ENCODE measurements around the gene WASF2. TPM values are rescaled to one million over a fixed set of nuclear protein-coding genes. Genes with fewer than 3 reads are reported as not detected.
"Not testable (repeated sequence)": the region's sequence is repeated elsewhere in the genome, so short reads cannot be mapped to it uniquely, and the experiment has no call there.

Gene WASF2
- total RNA-seq, 1 donor from 2014 or later: 127 TPM

DNA sequence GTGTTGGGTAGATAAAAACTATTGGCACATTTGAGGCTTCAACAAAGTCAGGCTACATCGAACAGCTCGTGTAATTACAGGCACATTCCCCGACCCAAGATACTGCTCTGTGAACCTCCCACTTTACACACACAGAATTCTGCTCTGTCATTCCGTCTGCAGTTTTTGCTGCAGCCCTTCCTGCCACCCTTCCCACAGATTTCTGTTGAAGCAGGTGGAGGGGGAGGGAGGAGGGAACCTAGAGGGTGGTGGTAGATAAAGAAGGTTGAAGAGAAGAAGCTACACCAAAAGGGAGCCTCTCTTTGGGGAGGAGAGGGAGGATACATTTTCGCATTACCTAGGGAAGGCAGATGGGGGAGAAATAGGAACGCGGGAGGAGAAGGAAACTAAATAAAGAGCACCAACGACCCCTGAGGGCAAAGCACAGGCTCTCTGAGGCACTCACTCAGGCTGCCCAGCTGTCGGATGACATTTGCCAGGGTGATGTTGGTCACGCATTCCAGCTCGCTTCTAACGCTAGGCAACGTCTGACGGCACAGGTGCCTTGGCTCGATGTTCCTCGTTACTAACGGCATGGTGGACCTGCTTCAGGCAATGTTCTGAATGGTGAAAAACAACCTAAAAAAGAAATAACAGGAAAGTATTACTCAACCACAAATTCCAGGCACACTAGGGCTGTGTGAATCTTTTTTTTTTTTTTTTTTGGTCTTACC is 61.5 kb downstream of the WASF2 start:
- intact Hi-C loops (cut with micrococcal nuclease): no loop called here

DNA sequence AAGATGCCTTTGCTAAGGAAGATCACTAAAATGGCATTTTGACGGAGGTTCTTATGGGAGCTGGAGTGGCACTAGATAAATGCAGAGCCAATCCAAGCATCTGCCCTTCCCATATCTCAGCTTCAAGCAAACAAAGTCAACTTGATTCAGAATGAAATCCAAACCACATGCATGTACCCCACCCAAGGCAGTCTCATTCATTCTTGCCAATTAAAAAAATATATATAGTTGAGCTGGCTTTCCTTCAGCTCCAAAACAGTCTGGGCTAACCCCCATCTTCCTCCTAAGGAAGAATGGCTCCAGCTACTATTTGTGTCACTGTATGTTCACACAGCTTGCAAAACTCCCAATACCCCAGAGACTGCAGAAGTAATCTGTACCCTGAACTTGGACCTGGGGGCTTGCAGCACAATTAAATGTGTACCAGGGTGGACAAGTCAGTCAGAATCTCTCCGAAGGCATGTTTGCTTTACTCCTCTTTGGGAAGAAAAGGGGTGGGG is 62.1 kb downstream of the WASF2 start:
- intact Hi-C loops (cut with micrococcal nuclease): no loop called here

DNA sequence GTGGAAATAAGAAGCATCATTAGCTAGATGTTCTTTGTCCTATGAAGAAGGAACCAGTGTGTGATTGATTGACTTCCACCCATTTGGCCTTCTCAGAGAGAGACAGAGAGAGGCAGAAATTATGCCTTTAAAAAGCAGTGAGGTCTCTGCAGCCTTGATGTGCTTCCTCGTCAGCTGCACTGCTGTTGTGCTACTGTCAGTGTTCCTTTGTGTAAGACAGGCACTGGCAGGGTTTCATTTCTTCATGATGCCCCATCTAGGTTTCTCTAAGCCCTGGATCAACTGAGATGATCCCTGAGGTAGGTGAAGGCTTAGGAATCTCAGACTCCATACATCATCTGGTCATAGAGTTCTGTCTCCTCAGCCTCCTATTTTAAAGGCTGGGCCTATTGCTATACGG is 62.6 kb downstream of the WASF2 start:
- intact Hi-C loops (cut with micrococcal nuclease): no loop called here

DNA sequence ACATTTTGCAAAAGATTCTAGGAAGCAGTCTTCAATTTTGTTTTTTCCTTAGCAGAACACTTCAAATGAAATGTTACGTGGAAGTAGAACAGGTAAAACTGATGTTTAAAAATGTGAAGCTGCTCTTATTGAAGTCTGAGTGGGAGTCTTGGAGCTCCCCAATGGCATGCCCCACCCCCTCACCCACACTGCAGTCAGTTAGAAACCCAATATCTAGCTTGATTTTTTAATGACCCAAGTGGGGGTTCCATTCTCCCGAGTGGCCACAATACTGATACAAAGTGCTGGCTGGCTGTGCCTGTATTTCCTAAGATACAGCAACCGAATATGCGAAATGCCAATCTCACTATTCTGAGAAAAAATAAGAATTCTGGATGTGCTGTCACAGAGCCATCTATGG is 66.3 kb downstream of the WASF2 start:
- intact Hi-C loops (cut with micrococcal nuclease): no loop called here

DNA sequence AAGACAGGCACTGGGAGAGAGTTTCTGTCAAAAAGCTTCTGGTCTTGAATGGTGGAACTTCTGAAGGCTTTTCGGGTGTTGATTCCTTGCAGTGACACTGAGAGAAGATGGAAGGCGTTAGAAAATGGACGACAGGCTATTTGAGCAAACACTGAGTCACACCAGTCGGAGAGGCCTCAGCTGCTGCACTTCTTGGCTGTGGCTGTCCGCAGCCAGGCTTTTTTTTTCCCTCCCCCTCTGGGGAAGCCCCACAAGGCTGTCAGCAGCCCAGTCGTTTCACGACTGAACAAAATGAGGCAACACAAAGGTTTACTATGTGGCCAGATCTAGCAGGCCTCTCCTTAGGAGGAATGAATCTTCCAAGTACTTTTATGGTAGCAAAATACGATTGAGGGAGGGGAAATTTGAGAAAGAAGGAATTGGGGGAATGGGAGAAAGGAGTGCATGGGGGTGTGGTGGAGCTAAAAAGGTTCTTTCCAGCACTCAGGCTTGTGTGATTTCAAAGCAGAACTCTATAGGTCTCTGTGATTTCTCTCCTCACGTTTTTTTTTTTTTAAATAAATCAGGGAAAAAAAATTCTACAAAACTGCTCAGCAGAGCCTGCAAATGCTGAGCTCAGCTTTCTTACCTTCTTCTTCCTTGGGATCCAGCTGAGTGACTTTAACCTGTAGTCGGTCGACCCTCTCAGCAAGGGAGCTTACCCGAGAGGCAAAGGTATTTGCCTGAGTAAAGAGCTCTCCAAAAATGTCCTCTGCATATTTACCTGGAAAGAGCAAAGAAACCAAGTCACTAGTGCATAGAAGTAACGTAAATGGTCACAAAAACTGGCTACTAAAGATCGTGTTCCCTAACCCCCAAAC is 71.4 kb downstream of the WASF2 start:
- intact Hi-C loops (cut with micrococcal nuclease): loop anchor here (1.0 kb wide), 2 partner anchors 13 to 27 kb away; no protein-coding TSS in a partner anchor

DNA sequence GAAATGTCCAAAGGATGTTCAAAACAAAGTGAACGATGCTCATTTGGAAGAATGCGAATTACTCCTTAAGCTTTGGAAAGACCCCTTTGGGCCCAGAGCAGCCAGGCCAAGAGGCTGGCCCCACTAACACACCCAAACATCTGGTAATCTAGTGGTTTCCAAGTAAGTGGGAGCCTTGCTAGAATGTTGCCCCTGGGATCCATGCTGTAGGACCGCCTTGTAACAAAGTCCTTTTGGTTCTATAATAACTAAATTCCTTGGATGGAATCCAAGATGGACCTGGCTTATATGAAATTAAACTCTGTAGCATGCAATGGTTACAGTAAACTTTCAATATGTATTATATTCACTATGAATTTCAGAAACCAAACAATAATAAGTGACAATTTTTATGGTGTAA is 72.3 kb downstream of the WASF2 start:
- intact Hi-C loops (cut with micrococcal nuclease): loop anchor here (1.0 kb wide), 2 partner anchors 14 to 28 kb away; no protein-coding TSS in a partner anchor

DNA sequence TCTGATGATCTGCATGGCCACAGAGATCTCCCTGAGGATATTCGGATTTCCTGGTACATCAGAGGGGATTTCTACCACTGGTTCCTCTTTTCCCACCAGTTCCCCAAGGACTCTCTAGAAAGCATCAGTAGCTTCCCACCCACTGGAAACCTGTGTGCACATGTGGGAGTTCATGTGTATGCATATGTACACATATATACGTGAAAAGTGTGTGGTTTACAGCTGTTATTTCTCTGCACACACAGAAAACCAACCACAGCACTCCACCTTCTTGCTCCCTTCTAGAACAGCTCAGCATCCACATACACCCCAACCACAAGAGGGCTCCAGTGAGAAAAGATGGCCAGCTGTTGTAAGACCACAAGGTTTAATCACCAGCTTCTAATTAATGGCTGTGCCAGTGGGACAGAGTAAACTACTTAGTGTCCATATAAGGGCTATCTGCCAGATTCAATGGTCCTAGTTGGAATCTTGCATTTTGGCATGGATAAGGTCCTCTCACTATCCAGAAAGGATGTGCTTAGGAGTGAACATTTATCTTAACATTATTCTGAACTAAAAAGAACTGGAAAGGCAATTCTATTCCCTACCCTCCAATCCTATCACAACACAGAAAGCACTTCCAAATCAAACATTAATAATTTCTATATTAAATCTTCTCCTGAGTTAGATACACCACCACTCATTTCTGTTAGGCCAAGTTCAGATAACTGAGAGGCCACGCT is 73.4 kb downstream of the WASF2 start:
- intact Hi-C loops (cut with micrococcal nuclease): loop anchor here (1.0 kb wide), 5 partner anchors 74 to 247 kb away; partner anchors contain the start of gene WASF2

DNA sequence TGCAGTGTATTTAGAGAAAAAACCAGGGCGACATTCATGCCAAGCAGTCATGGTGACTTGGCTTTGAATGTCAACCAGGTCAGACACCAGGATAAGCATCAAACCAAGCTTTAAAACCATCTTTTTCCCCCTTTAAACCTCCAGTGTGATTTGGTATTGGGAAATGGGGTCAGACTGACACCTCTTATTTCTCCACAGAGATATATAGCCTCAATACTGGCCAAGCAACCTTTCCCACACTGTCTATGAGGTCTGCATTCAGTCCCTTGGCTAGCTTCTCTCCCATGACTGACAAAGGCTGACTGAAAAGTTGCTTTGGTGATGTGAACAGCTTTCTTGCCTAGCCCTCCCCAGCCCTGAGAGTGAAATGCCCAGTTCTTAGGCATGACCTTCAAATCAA is 75.9 kb downstream of the WASF2 start:
- intact Hi-C loops (cut with micrococcal nuclease): no loop called here

DNA sequence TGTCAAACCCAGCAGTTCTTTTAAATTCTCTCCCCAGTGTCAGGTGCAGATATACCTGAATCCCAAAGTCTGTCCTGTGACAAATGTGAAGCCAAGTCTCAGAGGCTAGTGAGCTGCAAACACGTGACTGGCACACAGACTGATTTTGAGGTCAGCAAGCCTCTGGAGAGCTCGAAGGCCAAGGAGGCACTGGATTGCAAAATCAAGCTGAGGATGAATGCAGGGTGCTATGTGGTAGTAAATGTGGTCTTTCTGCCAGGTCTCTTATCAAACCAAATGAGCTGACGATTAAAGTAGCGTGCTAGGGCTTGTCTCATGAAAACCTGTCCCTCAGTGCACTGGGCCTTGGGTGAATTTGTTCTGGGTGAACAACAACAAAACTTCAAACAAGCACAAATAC is 77.0 kb downstream of the WASF2 start:
- intact Hi-C loops (cut with micrococcal nuclease): no loop called here

DNA sequence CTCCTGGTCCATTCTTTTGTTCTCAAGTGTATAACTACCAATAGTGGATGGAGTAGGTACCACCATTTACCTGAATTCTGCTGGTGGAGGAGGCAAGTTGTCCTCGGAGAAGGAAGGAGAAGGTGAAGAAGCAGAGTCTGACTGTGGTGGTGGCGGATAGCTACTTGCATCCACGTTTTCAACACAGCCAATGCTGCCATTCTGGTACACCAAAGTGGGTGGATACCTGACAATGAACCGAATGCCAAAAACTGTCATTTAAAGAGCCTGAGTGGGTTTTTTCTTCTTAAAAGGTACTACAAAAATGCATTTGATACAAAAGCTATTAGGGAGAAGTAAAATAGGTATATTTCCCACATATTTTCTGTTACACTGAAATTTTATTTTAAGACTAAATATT is 77.5 kb downstream of the WASF2 start:
- intact Hi-C loops (cut with micrococcal nuclease): no loop called here

DNA sequence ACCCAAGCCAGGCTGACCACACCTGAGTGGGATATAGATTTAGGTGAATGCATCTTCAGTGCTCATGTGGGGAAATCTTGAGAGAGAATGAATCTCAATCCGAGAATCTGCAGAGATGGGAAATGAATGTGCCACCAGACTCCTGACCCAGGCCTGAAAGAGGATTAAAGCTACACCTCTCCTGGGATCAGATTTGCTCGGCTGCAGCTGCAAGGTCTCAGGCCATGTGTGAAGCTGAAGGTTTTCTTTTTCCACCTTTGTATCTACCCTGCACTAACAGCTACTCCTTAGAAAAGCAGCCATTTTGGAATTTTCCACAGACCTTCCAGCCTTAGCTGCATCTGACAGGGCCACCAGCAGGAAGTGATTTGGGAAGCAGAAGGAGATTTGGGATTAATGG is 79.3 kb downstream of the WASF2 start:
- intact Hi-C loops (cut with micrococcal nuclease): no loop called here

DNA sequence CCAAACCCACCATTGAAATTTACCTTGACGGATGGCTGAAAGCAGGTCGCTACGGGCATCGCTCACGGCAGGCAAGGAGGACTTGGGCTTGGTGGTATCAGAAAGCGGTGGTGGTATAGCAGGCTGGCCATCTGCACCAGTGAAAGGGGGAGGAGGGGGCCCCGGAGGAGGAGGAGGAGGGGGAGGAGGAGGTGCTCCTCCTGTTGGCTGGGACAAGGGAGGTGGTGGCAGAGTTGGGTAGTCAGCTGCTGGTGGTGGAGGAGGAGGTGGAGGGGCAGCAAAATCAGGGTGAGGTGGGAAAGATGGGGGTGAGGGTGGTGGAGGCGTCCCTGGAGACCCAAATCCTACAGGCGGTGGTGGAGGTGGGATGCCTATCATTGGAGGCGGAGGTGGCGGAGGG is 80.3 kb downstream of the WASF2 start:
- intact Hi-C loops (cut with micrococcal nuclease): no loop called here

DNA sequence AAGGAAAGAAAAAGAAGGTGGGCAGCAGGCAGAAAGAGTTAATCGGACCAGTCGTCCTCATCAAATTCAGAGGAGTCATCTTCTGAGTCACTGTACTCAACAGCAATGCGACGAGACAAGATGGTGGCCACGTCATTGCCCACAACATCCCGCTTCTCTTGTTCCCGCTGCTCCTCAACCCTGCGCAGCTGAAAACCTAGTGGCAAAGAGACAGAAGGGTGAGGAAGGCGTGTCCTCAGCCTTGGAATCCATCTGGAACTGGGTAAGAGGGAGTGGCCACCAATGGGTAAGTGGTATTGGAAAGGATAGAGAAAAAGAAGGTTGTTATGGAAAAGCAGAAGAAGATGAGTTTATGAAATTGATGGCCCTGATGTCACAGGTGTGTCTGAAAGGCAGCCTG is 81.8 kb downstream of the WASF2 start:
- intact Hi-C loops (cut with micrococcal nuclease): no loop called here

DNA sequence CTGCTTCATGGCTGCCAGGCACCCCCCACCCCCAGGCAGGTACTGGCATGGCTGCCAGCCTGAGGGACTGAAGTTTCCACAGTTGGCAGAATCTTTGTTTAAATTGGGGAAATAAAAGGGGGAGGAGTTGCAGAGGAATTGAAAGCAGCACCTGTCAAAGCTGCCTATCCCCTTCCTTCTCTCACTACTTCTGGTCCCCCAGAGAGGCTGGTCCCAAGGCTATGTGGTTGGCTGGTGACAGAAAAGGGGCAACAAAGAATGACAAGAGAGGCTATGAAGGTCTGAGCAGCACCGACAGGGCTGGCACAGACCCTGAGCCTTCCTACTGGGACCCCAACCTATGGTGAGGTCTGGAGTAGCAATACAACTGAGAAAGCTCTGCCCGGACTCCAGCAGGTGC is 83.2 kb downstream of the WASF2 start:
- intact Hi-C loops (cut with micrococcal nuclease): not testable (repeated sequence)

DNA sequence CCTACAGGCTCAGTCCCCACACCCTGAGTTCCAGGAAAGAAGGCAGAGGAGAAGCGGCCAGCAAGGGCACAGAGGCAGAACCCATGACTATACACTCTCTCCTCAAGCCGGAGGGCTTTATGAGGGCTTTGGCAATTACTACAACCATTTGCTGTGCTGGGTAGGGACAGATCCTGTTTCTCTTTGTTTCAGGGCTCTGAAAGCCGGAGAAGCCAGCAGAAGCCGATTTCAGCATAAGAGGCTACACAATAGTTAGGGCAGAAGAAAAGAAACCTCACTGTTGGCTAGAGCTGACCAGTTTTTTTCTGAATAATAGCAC is 83.6 kb downstream of the WASF2 start:
- intact Hi-C loops (cut with micrococcal nuclease): no loop called here

DNA sequence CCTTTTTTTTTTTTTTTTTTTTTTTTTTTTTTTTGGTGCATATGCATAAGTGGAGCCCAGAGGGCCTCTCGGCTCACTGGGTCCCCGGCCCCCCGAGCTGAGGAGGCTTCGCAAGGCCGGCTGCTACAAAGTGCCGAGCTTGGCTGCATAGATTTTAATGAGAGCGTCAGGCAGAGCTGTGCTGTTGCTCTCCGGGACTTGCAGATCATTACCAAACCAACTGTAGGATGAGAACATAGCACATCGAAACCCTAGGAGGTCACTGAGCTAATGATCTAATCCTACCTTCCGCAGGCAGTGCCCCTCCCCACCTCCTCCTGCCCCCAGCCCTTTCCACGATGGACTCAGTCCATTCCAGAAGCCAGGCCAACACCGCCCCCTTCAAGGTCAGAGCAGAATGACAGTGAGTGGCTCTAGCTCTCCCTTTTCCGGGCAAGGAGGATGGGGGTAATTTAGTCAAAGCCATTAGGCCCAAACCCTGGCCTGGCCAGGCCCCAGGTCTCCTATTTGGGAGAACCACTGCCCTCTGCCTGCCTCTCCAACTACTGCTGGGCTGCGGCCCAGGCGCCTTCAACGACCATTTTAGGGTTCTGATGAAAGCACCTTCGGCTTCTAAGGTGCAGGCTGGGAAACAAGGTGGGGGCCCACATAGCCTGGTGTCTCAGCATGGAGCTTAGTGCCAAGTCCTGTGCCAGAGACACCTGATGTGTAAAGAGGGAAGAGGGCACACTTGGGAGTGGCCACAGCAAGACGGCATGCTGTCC is 84.2 kb downstream of the WASF2 start:
- intact Hi-C loops (cut with micrococcal nuclease): not testable (repeated sequence)

DNA sequence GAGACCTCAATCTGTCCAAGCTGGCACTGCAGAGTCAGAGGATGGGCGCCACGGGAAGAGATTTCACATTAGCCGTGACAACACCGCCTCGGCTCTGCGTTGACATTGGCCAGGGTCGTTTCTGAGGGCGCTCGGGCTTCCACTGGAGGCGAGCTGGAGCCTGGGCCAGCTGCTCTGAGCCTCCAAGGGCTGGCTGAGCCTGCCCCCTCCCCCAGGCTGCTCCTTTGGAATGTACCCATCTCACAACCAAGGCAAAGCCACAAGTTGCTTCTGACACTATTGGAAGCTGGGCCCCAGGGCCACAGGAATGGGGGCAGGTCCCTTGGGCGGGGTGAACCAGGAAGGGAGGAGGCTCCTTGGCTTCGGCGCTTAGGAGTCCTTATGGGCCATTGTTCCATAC is 84.9 kb downstream of the WASF2 start:
- intact Hi-C loops (cut with micrococcal nuclease): no loop called here

DNA sequence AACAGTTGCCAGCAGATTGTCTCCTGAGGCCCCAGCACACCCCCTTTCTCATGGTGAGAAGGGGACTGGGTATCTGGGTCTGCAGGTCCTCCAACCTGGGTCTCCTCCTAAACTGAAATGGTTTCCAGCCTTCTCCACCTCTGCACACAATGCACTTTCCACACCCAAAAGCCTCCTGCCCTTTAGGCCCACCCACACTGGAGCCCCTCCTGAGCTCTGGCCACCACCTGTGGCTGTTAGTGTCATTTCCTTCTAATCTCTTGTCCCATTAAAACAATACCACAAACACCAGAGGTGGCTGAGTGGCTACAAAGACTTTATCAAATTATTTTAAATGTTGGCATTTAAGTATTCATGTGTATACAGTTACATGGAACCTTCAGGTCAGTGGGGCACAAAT is 86.0 kb downstream of the WASF2 start:
- intact Hi-C loops (cut with micrococcal nuclease): loop anchor here (1.0 kb wide), 1 partner anchor 202 kb away; no protein-coding TSS in a partner anchor

DNA sequence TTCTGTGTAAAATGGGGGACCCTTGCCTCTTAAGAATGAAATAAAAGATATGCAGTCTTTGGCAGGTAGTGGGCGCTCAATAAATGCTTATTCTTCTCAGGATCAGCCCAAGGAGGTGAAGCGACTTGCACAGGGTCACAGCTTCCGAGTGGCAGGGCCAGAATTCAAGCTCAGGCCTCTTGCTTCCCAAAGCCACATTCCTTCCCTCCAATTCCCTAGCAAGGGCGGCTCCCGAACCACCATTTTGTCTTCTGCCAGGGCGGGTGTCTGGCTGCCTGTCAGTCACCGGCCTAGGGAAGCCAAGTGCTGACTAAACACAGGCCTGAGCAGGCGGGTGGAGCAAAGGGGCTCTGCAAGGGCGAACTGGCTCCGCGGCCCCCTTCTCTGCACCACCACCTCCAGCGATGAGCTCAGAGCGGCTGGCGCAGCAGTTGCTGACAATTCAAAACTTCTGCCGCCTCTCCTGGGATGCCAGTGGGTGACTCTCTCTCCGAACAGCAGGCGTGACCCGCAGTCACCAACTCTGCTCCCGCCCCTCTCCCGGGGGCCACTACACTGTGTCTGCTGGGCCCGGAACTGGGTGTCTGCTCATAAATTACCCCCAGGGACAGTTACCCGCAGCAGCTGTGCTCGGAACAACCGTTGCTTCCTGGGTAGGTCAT is 86.8 kb downstream of the WASF2 start:
- intact Hi-C loops (cut with micrococcal nuclease): loop anchor here (1.0 kb wide), 1 partner anchor 203 kb away; no protein-coding TSS in a partner anchor

DNA sequence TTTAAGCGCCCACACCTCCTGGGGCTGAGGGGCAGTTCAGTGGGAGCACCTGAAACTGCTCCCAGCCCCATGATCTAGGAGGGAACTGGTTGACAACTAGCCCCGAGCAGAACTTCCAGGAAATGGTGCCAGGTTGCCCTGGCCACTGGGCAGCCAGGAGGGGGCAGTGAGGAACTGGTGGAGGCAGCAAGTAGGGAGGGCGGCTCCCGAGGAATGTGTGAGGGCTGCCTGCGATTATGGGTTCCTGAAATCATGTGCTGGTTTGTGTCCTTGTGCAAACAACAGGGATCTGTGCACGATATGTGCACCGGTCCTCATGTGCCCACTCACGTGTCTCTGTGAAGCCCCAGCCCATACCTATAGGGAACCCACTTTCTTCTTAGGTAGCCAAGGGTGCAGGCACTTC is 87.6 kb downstream of the WASF2 start:
- intact Hi-C loops (cut with micrococcal nuclease): no loop called here

DNA sequence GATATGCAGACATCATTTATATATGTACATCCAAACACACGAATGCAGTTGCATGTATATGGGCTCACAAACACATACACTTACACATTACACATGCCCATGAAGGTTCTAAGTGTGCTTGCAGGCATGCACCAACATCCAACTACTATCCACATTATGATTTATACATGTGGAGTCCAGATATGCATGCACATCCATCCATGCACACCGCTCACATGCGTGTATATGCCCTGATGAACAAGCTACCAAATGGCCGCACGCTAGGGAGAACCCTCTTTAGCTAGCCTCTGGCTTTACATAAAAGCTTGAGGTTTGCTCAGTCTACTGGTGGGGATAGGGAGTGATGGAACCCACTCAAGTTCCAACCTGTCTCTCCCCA is 89.0 kb downstream of the WASF2 start:
- intact Hi-C loops (cut with micrococcal nuclease): no loop called here

Data from T-helper 1 cell treated with Interleukin-12 subunit alpha and Interleukin-12 subunit beta and Interleukin-4 antibody, amounts not matched to agents 30 ng/mL and 1 ng/mL, for 36 hours (primary cell).